GM21723 (cell line): Measurements from ENCODE around the gene SERPINE3.

Experiments
- ATAC-seq: cut with Tn5 transposase; IDR thresholded peaks from one replicate; pipeline ENCODE4 v1.9.1; 2021; ENCODE audit warnings: mild to moderate bottlenecking, moderate library complexity; ENCODE audit not compliant: unreplicated experiment

The SERPINE3 gene

DNA sequence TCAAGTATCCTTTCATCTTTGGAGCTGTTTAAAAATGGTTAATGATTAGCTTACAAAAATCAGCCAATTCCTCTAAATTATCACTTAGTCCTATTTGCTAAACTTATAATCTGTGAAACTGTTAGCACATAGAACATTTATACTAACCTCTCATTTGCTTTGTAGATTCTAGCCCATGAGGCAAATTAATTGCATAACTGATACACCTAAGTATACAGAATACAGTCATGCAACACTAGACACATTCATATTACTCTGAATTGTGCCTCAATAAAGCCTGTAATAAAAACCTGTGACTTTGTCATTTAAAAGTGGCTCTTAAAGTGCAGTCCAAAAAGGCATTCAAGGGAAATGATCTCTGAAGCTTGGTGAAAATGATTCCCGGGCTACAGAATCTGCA lies 21.0 kb downstream of the SERPINE3 start:
- ATAC-seq = no peak

DNA sequence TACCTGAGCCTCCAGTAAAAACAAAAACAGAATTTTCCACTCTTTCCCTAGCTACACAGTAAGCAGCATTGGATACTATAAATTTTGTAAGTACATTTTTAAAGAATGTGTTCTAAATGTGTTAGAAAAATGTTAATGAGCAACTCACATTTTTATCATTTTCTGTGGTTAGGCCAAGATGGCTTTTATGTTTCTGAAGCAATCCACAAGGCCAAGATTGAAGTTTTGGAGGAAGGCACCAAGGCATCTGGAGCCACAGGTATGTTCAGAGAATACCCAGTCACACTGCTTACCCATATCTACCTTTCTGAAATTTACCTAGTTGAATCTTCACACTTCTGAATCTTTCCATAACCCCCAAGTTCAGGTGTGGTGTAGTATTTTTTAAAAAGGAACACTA lies 21.6 kb downstream of the SERPINE3 start:
- no peak for ATAC-seq

DNA sequence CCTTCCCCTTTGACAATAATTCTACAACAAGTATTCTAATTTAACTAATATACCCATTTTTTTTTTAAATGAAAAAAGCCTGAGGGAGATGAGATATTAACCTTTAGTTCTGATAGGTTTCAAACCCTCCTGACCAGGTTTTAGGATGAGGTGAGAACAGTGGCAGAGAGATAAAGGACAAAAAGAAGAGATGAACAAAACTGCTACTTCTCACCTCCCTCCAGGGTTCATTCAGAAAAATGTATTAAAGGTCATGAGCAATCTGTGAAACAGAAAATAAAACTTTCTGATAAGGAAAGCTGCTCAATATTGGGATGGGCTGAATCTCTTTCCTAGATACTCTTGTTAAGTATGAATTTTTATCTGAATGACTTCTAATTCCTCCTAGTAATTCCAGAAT lies 24.1 kb downstream of the SERPINE3 start:
- ATAC-seq = no peak

DNA sequence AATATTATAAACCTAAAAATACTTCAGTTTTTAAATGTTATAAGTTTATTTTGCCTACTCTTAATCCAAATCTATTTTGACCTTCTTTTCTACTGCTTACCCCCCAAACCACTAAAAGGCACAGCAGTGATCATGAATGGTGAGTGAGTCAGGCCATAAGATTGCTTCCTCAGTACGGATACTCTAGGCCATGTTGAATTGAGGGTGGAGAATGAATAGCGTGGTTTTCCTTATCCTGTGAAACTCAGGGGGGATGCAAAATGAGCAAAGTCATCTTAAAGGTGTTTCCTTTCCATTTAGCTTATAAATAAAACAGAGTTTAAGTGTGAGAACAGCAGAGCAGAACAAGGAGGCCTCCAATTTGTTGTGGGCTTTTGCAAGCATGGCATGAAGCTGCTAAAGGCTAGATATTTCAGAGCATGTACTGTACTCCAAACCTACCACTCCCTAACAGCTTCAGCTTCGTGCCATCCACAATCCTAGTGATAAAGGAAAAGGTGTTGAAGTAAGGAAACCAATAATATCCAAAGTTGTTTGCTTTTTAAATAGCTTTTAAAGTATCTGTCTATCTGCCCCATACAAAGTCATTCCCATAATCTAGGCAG lies 25.0 kb downstream of the SERPINE3 start:
- no peak for ATAC-seq

- no peak for ATAC-seq
Measured at GRCh38 chr13:51370116-51370515, 30.6 kb downstream of the SERPINE3 start.

- no peak for ATAC-seq
Measured at GRCh38 chr13:51370811-51371210, 31.3 kb downstream of the SERPINE3 start.

DNA sequence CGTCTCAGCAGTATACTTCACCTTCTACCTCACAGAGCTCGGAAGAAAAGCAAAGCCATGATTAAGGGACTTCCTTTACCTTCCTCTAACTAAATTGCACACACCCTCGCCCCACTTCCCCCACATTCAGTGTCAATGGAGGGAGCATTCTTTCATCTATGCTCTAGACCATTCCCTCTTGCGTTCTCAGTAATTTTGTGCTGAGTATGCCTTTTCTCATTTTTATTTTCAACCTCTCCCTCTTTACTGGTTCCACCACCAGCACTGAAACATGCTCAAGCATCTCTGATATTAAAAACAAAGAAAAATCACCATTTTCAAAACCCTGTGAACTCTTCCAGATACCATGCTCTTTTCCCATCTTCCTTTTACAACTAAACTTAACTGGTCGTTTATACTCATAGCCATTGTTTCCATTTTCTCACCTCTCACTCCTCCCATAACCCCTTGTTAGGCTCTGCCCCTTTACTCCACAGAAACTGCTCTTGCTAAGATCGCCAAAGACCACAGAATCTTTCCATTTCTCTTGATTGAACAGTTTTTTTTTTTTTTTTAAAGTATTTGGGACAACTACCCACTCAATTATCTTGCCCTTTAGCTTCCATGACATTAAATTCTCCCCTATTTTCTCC lies 32.4 kb downstream of the SERPINE3 start:
- no peak for ATAC-seq

- no peak for ATAC-seq
Measured at GRCh38 chr13:51373451-51373850, 34.0 kb downstream of the SERPINE3 start.

- no peak for ATAC-seq
Measured at GRCh38 chr13:51380269-51380668, 40.8 kb downstream of the SERPINE3 start.

GRCh38 chr13:51385114-51385513 lies 45.6 kb downstream of the SERPINE3 start:
- no peak for ATAC-seq

DNA sequence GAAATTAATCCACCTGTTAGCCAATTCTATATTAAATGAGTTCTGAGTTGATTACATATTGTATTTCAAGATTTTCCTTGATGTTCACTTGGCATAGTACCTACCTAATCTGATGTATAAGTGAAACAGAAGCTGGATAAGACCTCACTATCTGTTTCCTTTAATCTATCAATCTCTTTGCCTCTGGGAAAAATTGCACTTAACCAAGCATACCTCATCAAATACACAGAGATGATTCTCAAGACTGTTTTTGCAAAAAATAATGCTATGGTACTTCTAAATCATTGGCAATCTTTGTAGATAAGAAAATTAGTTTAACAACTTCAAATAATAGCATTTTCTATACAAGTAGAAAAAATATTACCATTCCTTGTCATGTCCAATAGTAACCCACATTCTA lies 55.2 kb downstream of the SERPINE3 start:
- no peak for ATAC-seq

DNA sequence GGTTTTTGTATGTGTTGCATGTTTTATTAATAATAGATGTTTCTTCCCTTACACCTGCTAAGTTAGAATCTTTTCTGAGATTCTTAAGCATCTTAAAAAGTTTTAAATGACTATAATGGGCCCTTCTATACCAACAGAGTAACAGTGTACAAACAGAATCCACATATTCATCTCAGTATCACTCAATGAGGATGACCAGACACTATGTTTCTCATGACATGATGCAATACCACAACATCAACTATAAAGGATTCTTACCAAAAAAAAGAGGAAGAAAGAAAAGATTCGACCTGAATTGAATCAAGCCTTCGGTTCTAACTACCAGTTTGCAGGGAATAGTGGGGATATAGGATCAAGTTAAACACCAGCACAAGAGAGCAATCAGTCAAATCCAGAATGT lies 56.9 kb downstream of the SERPINE3 start:
- peak; percentile 85 for ATAC-seq

DNA sequence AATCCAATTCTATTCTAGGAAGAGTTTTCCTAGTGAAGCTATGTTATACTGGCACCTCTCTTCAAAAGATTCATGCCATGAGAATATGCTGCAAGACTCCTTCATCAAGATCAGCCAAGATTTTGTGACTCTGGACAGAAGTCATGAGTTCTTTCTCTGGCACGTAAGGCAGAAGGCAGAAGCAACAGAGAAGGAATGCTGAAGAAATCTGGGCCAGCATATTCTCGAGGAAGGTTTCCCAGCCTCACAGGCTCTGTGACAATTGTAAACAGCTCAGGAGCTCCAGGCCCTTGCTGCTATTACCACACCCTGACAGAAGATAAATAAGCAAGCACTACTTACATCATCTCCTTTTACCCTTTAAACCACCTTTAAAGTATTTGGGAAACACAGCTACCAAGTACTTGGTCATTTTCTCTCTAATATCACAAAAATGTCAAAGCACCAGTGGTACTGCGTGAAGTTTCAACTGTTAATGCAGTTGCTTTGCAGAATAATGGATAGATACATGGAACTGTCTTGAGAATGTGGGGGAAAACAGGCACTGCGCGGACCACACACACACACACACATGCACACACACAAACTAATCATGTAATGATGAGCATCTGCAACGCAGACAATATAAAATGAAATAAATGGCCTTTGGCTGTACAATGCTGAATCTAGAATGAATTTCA lies 57.9 kb downstream of the SERPINE3 start:
- ATAC-seq = no peak

DNA sequence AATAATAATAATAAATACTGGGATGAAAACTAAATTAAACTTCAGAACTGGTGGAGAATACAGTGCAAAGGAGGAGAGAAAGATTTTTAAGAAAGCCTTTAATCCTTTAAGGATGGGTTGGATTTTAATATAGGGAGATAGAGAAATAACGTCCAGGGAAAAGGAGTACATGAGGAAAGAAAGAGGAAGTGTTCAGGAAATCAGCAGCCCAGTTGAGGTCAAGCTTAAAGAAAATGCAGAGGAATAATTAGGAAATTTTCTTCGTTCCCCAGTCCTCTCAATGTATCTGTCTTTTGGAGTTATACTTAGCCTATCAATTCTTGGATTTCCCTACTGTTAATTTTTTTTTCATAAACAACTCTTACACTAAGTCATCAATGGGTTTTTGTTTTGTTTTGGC lies 65.7 kb downstream of the SERPINE3 start:
- no peak for ATAC-seq

DNA sequence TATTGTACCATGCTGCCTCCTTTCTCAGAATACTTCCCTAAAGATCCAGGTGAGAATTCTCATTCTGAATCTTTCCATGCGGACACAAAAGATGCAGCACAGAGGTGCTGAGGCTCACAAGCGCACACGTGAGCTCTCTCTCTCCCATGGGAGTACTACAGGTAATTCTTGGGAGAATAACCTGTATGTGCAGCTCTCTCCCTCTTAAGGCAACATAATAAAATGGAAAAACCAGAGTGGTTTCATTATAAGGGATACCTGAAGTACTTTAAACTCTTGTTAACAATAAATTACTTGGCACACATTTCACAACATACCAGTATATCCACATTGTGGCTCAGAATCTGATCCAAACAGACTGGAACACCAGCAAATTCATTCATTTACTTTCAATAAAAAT lies 72.9 kb downstream of the SERPINE3 start:
- no peak for ATAC-seq
